Epithelial cell of esophagus (primary cell): ENCODE measurements around the gene PRR14L.
"Not testable (repeated sequence)": the region's sequence is repeated elsewhere in the genome, so short reads cannot be mapped to it uniquely, and the experiment has no call there.

ENCODE experiments used
- DNase-seq: peaks from one replicate; pipeline ENCODE4 v3.0.0; 2010; ENCODE audit warnings: low read depth
- H3K4me3 ChIP-seq: 2 replicates; pipeline ENCODE4 v1.5.1; 2011; ENCODE audit warnings: mild to moderate bottlenecking, low read length, control low read depth
- CTCF ChIP-seq: IDR thresholded peaks from 2 replicates; pipeline ENCODE4 v1.5.1; 2011; ENCODE audit warnings: low read depth, mild to moderate bottlenecking, low read length, control low read depth, inconsistent platforms; ENCODE audit not compliant: insufficient read depth; ENCODE audit errors: missing control alignments

The PRR14L gene

GRCh38 chr22:31707519-31707918, 42.4 kb downstream of the PRR14L start:
- no peak for DNase-seq
- H3K4me3 ChIP-seq, result no peak overlapping the region
- TF ChIP-seq CTCF, result no peak

- no peak for TF ChIP-seq CTCF
- no peak overlapping the region for H3K4me3 ChIP-seq
- DNase-seq, result no peak
These were observed 54.5 kb downstream of the PRR14L start for GRCh38 chr22:31695423-31695822.

GRCh38 chr22:31694046-31694445, 55.9 kb downstream of the PRR14L start:
- DNase-seq, H3K4me3 ChIP-seq: not testable (repeated sequence)

GRCh38 chr22:31692186-31692886, 57.6 kb downstream of the PRR14L start:
- no peak for TF ChIP-seq CTCF
- H3K4me3 ChIP-seq, result no peak overlapping the region
- DNase-seq, result peak; percentile 54

- no peak overlapping the region for H3K4me3 ChIP-seq
- TF ChIP-seq CTCF, result no peak
- DNase-seq, result no peak
These were observed 58.5 kb downstream of the PRR14L start for GRCh38 chr22:31691408-31691807.

GRCh38 chr22:31683181-31684105, 66.5 kb downstream of the PRR14L start:
- peak; percentile 98 for DNase-seq
- TF ChIP-seq CTCF, result peak; percentile 29
- H3K4me3 ChIP-seq, result no peak overlapping the region

- DNase-seq, result no peak
- no peak overlapping the region for H3K4me3 ChIP-seq
- TF ChIP-seq CTCF, result no peak
These were observed 67.2 kb downstream of the PRR14L start for GRCh38 chr22:31682751-31683150.
